Gastroesophageal sphincter (tissue), 4 donors: ENCODE measurements around the gene NECTIN1. TPM values are rescaled to one million over a fixed set of nuclear protein-coding genes. Genes with fewer than 3 reads are reported as not detected.

Source experiments
- ATAC-seq: fragments of 150-250 bp; one replicate; pipeline ENCODE4 v1.9.1; 2016; ENCODE audit warnings: mild to moderate bottlenecking, moderate library complexity
- H3K27ac ChIP-seq, 4 donors: fragments of 200-600 bp; sonication (generic) in 3 of 4; 1 replicate in 3 of 4; 2 replicates in 1 of 4; pipeline ENCODE4 v1.5.1; 2016 to 2019
- H3K27me3 ChIP-seq: fragments of 200-600 bp; sonication (generic); one replicate; pipeline ENCODE4 v1.5.1; 2019
- H3K36me3 ChIP-seq, 2 donors: fragments of 200-600 bp; sonication (generic); one replicate each; pipeline ENCODE4 v1.5.1; 2019; ENCODE audit warnings: control low read depth in 1 of 2
- H3K4me1 ChIP-seq, 3 donors: fragments of 200-600 bp; sonication (generic); 1 replicate in 2 of 3; 2 replicates in 1 of 3; pipeline ENCODE4 v1.5.1; 2016 to 2019; ENCODE audit warnings: control low read depth in 2 of 3
- H3K4me3 ChIP-seq, 2 donors: fragments of 200-600 bp; sonication (generic); one replicate each; pipeline ENCODE4 v1.5.1; 2019; ENCODE audit warnings: mild to moderate bottlenecking in 1 of 2, moderate library complexity in 1 of 2
- H3K9me3 ChIP-seq, 3 donors: fragments of 200-600 bp; sonication (generic); one replicate each; pipeline ENCODE4 v1.5.1; 2017 to 2019; ENCODE audit warnings: control low read depth in 2 of 3
- EP300 ChIP-seq: sonication (generic); formaldehyde crosslinking; IDR thresholded peaks from one replicate; pipeline ENCODE4 v1.6.1; 2017; ENCODE audit warnings: antibody characterized with exemption, mild to moderate bottlenecking
- POLR2A ChIP-seq, 2 donors: fragments of 450-650 bp; IDR thresholded peaks; one replicate each; pipeline ENCODE4 v1.6.1; 2017; ENCODE audit warnings: antibody characterized with exemption in 2 of 2, mild to moderate bottlenecking in 2 of 2, moderate library complexity in 1 of 2
- POLR2AphosphoS5 ChIP-seq: sonication (generic); formaldehyde crosslinking; IDR thresholded peaks from one replicate; pipeline ENCODE4 v1.6.1; 2017; ENCODE audit warnings: antibody characterized with exemption
- WGBS, 2 donors: methylation state at CpG; one replicate each; pipeline ENCODE4 v1.1.5; 2018; ENCODE audit warnings: low coverage in 1 of 2; 5-methylcytosine and 5-hydroxymethylcytosine counted together
- total RNA-seq, 4 donors: library from RNA; depleted of rRNA; stranded (reverse); fragments of >200 nt; gene quantifications; one replicate each; pipeline ENCODE4 v1.1.0, GENCODE V29; 2016
- TF ChIP-seq, protein P1 (sequence below), 4 experiments: fragments of 200-600 bp in 2 of 4; fragments of 450-650 bp in 2 of 4; sonication (generic) in 1 of 4; IDR thresholded peaks; one replicate each; pipeline ENCODE4 v1.5.1; 2017 to 2019; ENCODE audit warnings: antibody characterized with exemption in 4 of 4, mild to moderate bottlenecking in 2 of 4, moderate library complexity in 2 of 4

The NECTIN1 gene
- total RNA-seq, 4 donors from 2014 or later = 2.6 to 7.1 (median 4.3) TPM

- peaks cover 0 to 24% (median 0%) of the 10 kb centered on the region in 3 donors for H3K4me1 ChIP-seq
- H3K4me3 ChIP-seq = no peak overlapping the region
- H3K27me3 ChIP-seq = no peaks in the 10 kb centered on the region
- H3K9me3 ChIP-seq = no peaks in the 10 kb centered on the region
- TF ChIP-seq, protein P1, sequence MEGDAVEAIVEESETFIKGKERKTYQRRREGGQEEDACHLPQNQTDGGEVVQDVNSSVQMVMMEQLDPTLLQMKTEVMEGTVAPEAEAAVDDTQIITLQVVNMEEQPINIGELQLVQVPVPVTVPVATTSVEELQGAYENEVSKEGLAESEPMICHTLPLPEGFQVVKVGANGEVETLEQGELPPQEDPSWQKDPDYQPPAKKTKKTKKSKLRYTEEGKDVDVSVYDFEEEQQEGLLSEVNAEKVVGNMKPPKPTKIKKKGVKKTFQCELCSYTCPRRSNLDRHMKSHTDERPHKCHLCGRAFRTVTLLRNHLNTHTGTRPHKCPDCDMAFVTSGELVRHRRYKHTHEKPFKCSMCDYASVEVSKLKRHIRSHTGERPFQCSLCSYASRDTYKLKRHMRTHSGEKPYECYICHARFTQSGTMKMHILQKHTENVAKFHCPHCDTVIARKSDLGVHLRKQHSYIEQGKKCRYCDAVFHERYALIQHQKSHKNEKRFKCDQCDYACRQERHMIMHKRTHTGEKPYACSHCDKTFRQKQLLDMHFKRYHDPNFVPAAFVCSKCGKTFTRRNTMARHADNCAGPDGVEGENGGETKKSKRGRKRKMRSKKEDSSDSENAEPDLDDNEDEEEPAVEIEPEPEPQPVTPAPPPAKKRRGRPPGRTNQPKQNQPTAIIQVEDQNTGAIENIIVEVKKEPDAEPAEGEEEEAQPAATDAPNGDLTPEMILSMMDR (IDR thresholded peaks at IDR 0.05) = no peak
- TF ChIP-seq EP300 (no peak), POLR2A (IDR thresholded peaks at IDR 0.05) (no peak), POLR2AphosphoS5 (no peak)
- no peak for ATAC-seq
- no peaks in the 10 kb centered on the region for H3K36me3 ChIP-seq
- no peak overlapping the region for H3K27ac ChIP-seq
- WGBS, 2 donors = 81 to 85% methylated on average over 5 to 8 of the region's 9 CpGs
Observed at GRCh38 chr11:119683783-119684182, 45.2 kb downstream of the NECTIN1 start.

DNA sequence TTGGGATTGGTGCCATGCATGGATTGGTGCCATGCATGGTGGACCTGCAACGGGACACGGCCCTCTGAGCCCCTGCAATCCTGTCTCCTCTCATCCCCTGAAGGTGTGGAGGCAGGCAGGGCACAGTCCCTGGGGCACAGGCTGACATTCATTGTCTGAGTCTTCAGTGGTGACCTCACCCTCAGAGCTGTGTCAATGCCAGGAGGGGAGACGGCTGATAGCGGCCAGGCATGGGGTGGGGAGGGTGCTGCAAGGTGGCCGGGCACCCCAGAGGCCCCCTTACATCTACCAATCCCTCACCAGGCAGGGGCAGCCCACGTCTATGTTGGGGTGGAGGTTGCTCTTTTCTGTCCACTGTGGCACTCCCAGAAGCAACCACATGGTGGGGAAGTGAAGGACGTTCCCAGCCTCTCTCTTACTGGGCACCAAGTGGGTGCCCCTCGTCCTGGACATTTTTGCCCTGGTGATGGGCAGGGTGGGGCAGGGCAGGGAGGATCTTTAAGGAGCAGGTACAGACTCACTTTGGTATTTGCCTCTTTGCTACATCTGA lies 47.6 kb downstream of the NECTIN1 start:
- no peaks in the 10 kb centered on the region for H3K27me3 ChIP-seq
- H3K4me1 ChIP-seq = peaks cover 0 to 24% (median 0%) of the 10 kb centered on the region in 3 donors
- no peak overlapping the region for H3K27ac ChIP-seq
- no peak for TF ChIP-seq POLR2A (IDR thresholded peaks at IDR 0.05)
- no peak for TF ChIP-seq EP300
- TF ChIP-seq, protein P1 (IDR thresholded peaks at IDR 0.05) = peak in 1 of 4 experiments; percentile 9
- H3K9me3 ChIP-seq = no peaks in the 10 kb centered on the region
- WGBS, 2 donors = 100% methylated on average over 2 of the region's 8 CpGs; no CpG with 5 or more reads in 1 of the 2 donors
- H3K4me3 ChIP-seq = no peak overlapping the region
- peaks cover 0 to 21% of the 10 kb centered on the region in 2 donors for H3K36me3 ChIP-seq
- ATAC-seq = no peak

GRCh38 chr11:119680541-119681360 lies 48.2 kb downstream of the NECTIN1 start:
- 24 to 89% methylated on average over 3 of the region's 11 CpGs for WGBS, 2 donors
- Histone ChIP-seq H3K27me3 (no peaks in the 10 kb centered on the region), H3K4me3 (no peak overlapping the region), H3K9me3 (no peaks in the 10 kb centered on the region), H3K4me1 (peaks cover 0 to 24% (median 0%) of the 10 kb centered on the region in 3 donors), H3K36me3 (peaks cover 0 to 27% of the 10 kb centered on the region in 2 donors), H3K27ac (no peak overlapping the region)
- no peak for ATAC-seq
- no peak for TF ChIP-seq EP300
- no peak for TF ChIP-seq POLR2AphosphoS5
- TF ChIP-seq POLR2A (IDR thresholded peaks at IDR 0.05) = no peak
- TF ChIP-seq, protein P1 (IDR thresholded peaks at IDR 0.05) = no peak

- Histone ChIP-seq H3K4me3 (no peak overlapping the region), H3K27ac (no peak overlapping the region), H3K36me3 (peaks cover 0 to 41% of the 10 kb centered on the region in 2 donors), H3K4me1 (peaks cover 0 to 17% (median 0%) of the 10 kb centered on the region in 3 donors), H3K9me3 (no peaks in the 10 kb centered on the region), H3K27me3 (no peaks in the 10 kb centered on the region)
- ATAC-seq = no peak
- TF ChIP-seq EP300 (no peak), POLR2AphosphoS5 (no peak), POLR2A (IDR thresholded peaks at IDR 0.05) (no peak)
- TF ChIP-seq, protein P1 (IDR thresholded peaks at IDR 0.05) = no peak
- WGBS, 2 donors = 86 to 97% methylated on average over 5 of the region's 7 CpGs
Observed at GRCh38 chr11:119679346-119679745, 49.7 kb downstream of the NECTIN1 start.
